Neural progenitor cell (in vitro differentiated cells): Measurements from ENCODE around the gene ITIH5.

ENCODE experiments used
- CTCF ChIP-seq: fragments of 200-600 bp; sonication (generic); IDR thresholded peaks from 2 replicates; pipeline ENCODE4 v1.5.1; 2017; ENCODE audit warnings: antibody characterized with exemption, mild to moderate bottlenecking
- EZH2 ChIP-seq: fragments of 200-600 bp; sonication (generic); IDR thresholded peaks from 2 replicates; pipeline ENCODE4 v1.6.1; 2017; ENCODE audit warnings: antibody characterized with exemption, mild to moderate bottlenecking, moderate library complexity
- EZH2phosphoT487 ChIP-seq: fragments of 200-600 bp; sonication (generic); IDR thresholded peaks from 2 replicates; pipeline ENCODE4 v1.6.1; 2017; ENCODE audit warnings: antibody characterized with exemption

- TF ChIP-seq CTCF (no peak), EZH2 (peak; percentile 84), EZH2phosphoT487 (peak; percentile 84)
Observed at GRCh38 chr10:7666253-7667023, at the start of gene ITIH5.
